Measurements from ENCODE around the gene CRNKL1.

GRCh38 chr20:20084296-20084752, 32.1 kb upstream of the CRNKL1 start:
- no peak for TF ChIP-seq CTCF (IDR thresholded peaks at IDR 0.05)
- no peak for TF ChIP-seq POLR2AphosphoS5 (IDR thresholded peaks at IDR 0.05)

Data from prostate gland (tissue), 2 donors.